ENCODE measurements around the gene TM9SF2.
"Not testable (repeated sequence)": the region's sequence is repeated elsewhere in the genome, so short reads cannot be mapped to it uniquely, and the experiment has no call there.

TM9SF2 gene

GRCh38 chr13:99565478-99566124 lies 64.3 kb downstream of the TM9SF2 start:
- Histone ChIP-seq H3K9me3 (ENCODE audit: control insufficient read depth, insufficient read depth, low read depth, low read length) (no peaks in the 10 kb centered on the region), H3K4me3 (ENCODE audit: low read depth, low read length) (no peak overlapping the region), H3K36me3 (ENCODE audit: control insufficient read depth in 2 of 2, insufficient read depth in 1 of 2, low read length in 2 of 2) (peaks cover 4 to 19% of the 10 kb centered on the region in 2 experiments), H3K27ac (ENCODE audit: extremely low read depth, low read depth, low read length) (no peak overlapping the region), H3K4me1 (ENCODE audit: control insufficient read depth, insufficient read depth, low read length) (no peaks in the 10 kb centered on the region)
- TF ChIP-seq ZNF426 (tag by site-specific recombination; IDR thresholded peaks at IDR 0.05) = no peak
- TF ChIP-seq ZIC2 (tag by site-specific recombination; IDR thresholded peaks at IDR 0.05) = peak; percentile 53
- CTCF ChIA-PET = no interaction called here
- POLR2A ChIA-PET = no interaction called here

- CTCF ChIA-PET = no interaction called here
- Histone ChIP-seq H3K9me3 (ENCODE audit: control insufficient read depth, insufficient read depth, low read depth, low read length) (no peaks in the 10 kb centered on the region), H3K4me3 (ENCODE audit: low read depth, low read length) (no peak overlapping the region), H3K36me3 (ENCODE audit: control insufficient read depth in 2 of 2, insufficient read depth in 1 of 2, low read length in 2 of 2) (peaks cover 0 to 14% of the 10 kb centered on the region in 2 experiments; a peak in 2 of 3 replicates), H3K4me1 (ENCODE audit: control insufficient read depth, insufficient read depth, low read length) (no peaks in the 10 kb centered on the region), H3K27ac (ENCODE audit: extremely low read depth, low read depth, low read length) (no peak overlapping the region)
- no peak for TF ChIP-seq SP3 (tag by site-specific recombination; IDR thresholded peaks at IDR 0.05)
- no peak for TF ChIP-seq ZNF423 (tag by site-specific recombination; IDR thresholded peaks at IDR 0.05)
- TF ChIP-seq FEZF1 (tag by site-specific recombination; IDR thresholded peaks at IDR 0.05) = no peak
- TF ChIP-seq ZNF221 (tag by site-specific recombination; IDR thresholded peaks at IDR 0.05; ENCODE audit: borderline replicate concordance) = no peak
- TF ChIP-seq ZNF175 (tag by site-specific recombination; IDR thresholded peaks at IDR 0.05) = no peak
- TF ChIP-seq ZNF548 (tag by site-specific recombination; IDR thresholded peaks at IDR 0.05) = no peak
- no peak for TF ChIP-seq ZNF23 (tag by site-specific recombination; IDR thresholded peaks at IDR 0.05; ENCODE audit: borderline replicate concordance)
- TF ChIP-seq ZNF596 (tag by site-specific recombination; IDR thresholded peaks at IDR 0.05) = no peak
- no peak for TF ChIP-seq ZNF366 (tag by site-specific recombination; conservative IDR thresholded peaks at IDR 0.05)
- TF ChIP-seq ZNF558 (tag by site-specific recombination; IDR thresholded peaks at IDR 0.05) = no peak
- no peak for TF ChIP-seq ZNF701 (tag by site-specific recombination; IDR thresholded peaks at IDR 0.05)
- TF ChIP-seq ELK4 (IDR thresholded peaks at IDR 0.05; ENCODE audit: borderline replicate concordance, low read depth, low read length) = no peak
- no peak for TF ChIP-seq ZNF26 (tag by site-specific recombination; IDR thresholded peaks at IDR 0.05)
- POLR2A ChIA-PET = no interaction called here
Observed at GRCh38 chr13:99566125-99567083, 65.1 kb downstream of the TM9SF2 start.

- CTCF ChIA-PET; H3K4me1 ChIP-seq (ENCODE audit: control insufficient read depth, insufficient read depth, low read length); H3K27ac ChIP-seq (ENCODE audit: extremely low read depth, low read depth, low read length); H3K36me3 ChIP-seq (ENCODE audit: control insufficient read depth in 2 of 2, insufficient read depth in 1 of 2, low read length in 2 of 2); POLR2A ChIA-PET; H3K4me3 ChIP-seq (ENCODE audit: low read depth, low read length); H3K9me3 ChIP-seq (ENCODE audit: control insufficient read depth, insufficient read depth, low read depth, low read length): not testable (repeated sequence)
Observed at GRCh38 chr13:99568901-99569300, 67.6 kb downstream of the TM9SF2 start.

- no peak overlapping the region for H3K27ac ChIP-seq (ENCODE audit: extremely low read depth, low read depth, low read length)
- H3K36me3 ChIP-seq (ENCODE audit: control insufficient read depth in 2 of 2, insufficient read depth in 1 of 2, low read length in 2 of 2) = no peaks in the 10 kb centered on the region
- no peaks in the 10 kb centered on the region for H3K9me3 ChIP-seq (ENCODE audit: control insufficient read depth, insufficient read depth, low read depth, low read length)
- ChIA-PET CTCF (no interaction called here), POLR2A (no interaction called here)
- no peaks in the 10 kb centered on the region for H3K4me1 ChIP-seq (ENCODE audit: control insufficient read depth, insufficient read depth, low read length)
- no peak overlapping the region for H3K4me3 ChIP-seq (ENCODE audit: low read depth, low read length)
- no peak for TF ChIP-seq ZBTB26 (tag by site-specific recombination; optimal IDR thresholded peaks at IDR 0.05)
- no peak for TF ChIP-seq ZNF704 (tag by site-specific recombination; IDR thresholded peaks at IDR 0.05)
- TF ChIP-seq ZNF747 (tag by site-specific recombination; IDR thresholded peaks at IDR 0.05) = no peak
Observed at GRCh38 chr13:99572131-99572530, 70.9 kb downstream of the TM9SF2 start.
